HepG2 (cell line): Measurements from ENCODE around the gene PEMT. TPM values are rescaled to one million over a fixed set of nuclear protein-coding genes. Genes with fewer than 3 reads are reported as not detected.
A peak's percentile ranks its signal among the peaks of the same experiment; 100 is the strongest.

Source experiments
- ARHGAP35 ChIP-seq: sonication (generic); formaldehyde crosslinking; IDR thresholded peaks from 2 replicates; pipeline ENCODE4 v1.9.0; 2022; ENCODE audit warnings: mild to moderate bottlenecking, inconsistent platforms, moderate library complexity, missing genetic modification reagents, borderline replicate concordance
- BCL3 ChIP-seq: sonication (generic); formaldehyde crosslinking; IDR thresholded peaks from 2 replicates; pipeline ENCODE4 v1.5.1; 2020; ENCODE audit warnings: mild to moderate bottlenecking, missing genetic modification reagents, moderate library complexity
- CEBPB ChIP-seq: IDR thresholded peaks from 2 replicates; pipeline ENCODE4 v1.6.1; 2011; ENCODE audit warnings: low read depth, low read length, improper control_type of control experiment, borderline replicate concordance
- CREB1 ChIP-seq, 2 experiments: fragments of 450-650 bp in 1 of 2; IDR thresholded peaks; 2 replicates each; pipeline ENCODE4 v1.6.1; 2016 to 2017; ENCODE audit warnings: control low read depth in 1 of 2, mild to moderate bottlenecking in 1 of 2, missing compliant biosample characterization in 1 of 2, missing genetic modification characterization in 1 of 2
- HNRNPLL ChIP-seq: fragments of 200-400 bp; formaldehyde crosslinking; IDR thresholded peaks from 2 replicates; pipeline ENCODE4 v1.6.1; 2017; ENCODE audit warnings: mild to moderate bottlenecking, low read depth, low read length; ENCODE audit not compliant: poor library complexity, severe bottlenecking
- KLF13 ChIP-seq: sonication (generic); formaldehyde crosslinking; IDR thresholded peaks from 2 replicates; pipeline ENCODE4 v1.4.0; 2020; ENCODE audit warnings: mild to moderate bottlenecking, missing genetic modification reagents
- MBNL3 ChIP-seq: fragments of 250-450 bp; sonication (Bioruptor Pico); conservative IDR thresholded peaks from 2 replicates; pipeline ENCODE4 v1.8.0; 2022; ENCODE audit warnings: mild to moderate bottlenecking, inconsistent platforms
- MED8 ChIP-seq: sonication (generic); formaldehyde crosslinking; IDR thresholded peaks from 2 replicates; pipeline ENCODE4 v1.8.1; 2023; ENCODE audit warnings: mild to moderate bottlenecking, missing genetic modification reagents; ENCODE audit not compliant: insufficient replicate concordance
- MTF1 ChIP-seq: sonication (generic); formaldehyde crosslinking; IDR thresholded peaks from 2 replicates; pipeline ENCODE4 v1.5.0; 2020; ENCODE audit warnings: missing genetic modification reagents
- NFRKB ChIP-seq: fragments of 450-650 bp; IDR thresholded peaks from 2 replicates; pipeline ENCODE4 v1.6.1; 2017
- PAF1 ChIP-seq: IDR thresholded peaks from 2 replicates; pipeline ENCODE4 v1.6.1; 2016; ENCODE audit warnings: missing genetic modification reagents, missing compliant biosample characterization
- RARG ChIP-seq: sonication (generic); formaldehyde crosslinking; IDR thresholded peaks from 2 replicates; pipeline ENCODE4 v1.4.0; 2020; ENCODE audit warnings: low read depth, mild to moderate bottlenecking, missing genetic modification reagents
- RFX3 ChIP-seq: IDR thresholded peaks from 2 replicates; pipeline ENCODE4 v1.6.1; 2016; ENCODE audit warnings: missing biosample characterization, missing genetic modification reagents
- SIX4 ChIP-seq: sonication (generic); formaldehyde crosslinking; IDR thresholded peaks from 2 replicates; pipeline ENCODE4 v1.4.0; 2020; ENCODE audit warnings: missing genetic modification reagents
- TBX2 ChIP-seq: sonication (generic); formaldehyde crosslinking; IDR thresholded peaks from 2 replicates; pipeline ENCODE4 v1.5.0; 2020; ENCODE audit warnings: missing genetic modification reagents, mild to moderate bottlenecking, borderline replicate concordance
- TCF7L2 ChIP-seq: IDR thresholded peaks from 2 replicates; pipeline ENCODE4 v1.6.1; 2011; ENCODE audit warnings: mild to moderate bottlenecking, low read depth, low read length, moderate library complexity
- ZBTB34 ChIP-seq: sonication (generic); formaldehyde crosslinking; IDR thresholded peaks from 2 replicates; pipeline ENCODE4 v1.8.0; 2022; ENCODE audit warnings: mild to moderate bottlenecking, missing genetic modification reagents
- ZBTB49 ChIP-seq: sonication (generic); formaldehyde crosslinking; IDR thresholded peaks from 2 replicates; pipeline ENCODE4 v1.4.0; 2020; ENCODE audit warnings: missing genetic modification reagents, borderline replicate concordance
- ZKSCAN1 ChIP-seq: fragments of 150-350 bp; IDR thresholded peaks from 2 replicates; pipeline ENCODE4 v1.6.1; 2014; ENCODE audit warnings: low read length
- ZMYM2 ChIP-seq: sonication (generic); formaldehyde crosslinking; IDR thresholded peaks from 2 replicates; pipeline ENCODE4 v1.8.0; 2022; ENCODE audit warnings: mild to moderate bottlenecking, missing genetic modification reagents
- ZNF18 ChIP-seq: sonication (generic); formaldehyde crosslinking; IDR thresholded peaks from 2 replicates; pipeline ENCODE4 v1.8.0; 2022; ENCODE audit warnings: mild to moderate bottlenecking, missing genetic modification reagents; ENCODE audit not compliant: insufficient replicate concordance
- ZNF235 ChIP-seq: sonication (generic); formaldehyde crosslinking; IDR thresholded peaks from 2 replicates; pipeline ENCODE4 v1.8.1; 2023; ENCODE audit warnings: mild to moderate bottlenecking, missing genetic modification reagents, borderline replicate concordance
- ZNF484 ChIP-seq: sonication (generic); formaldehyde crosslinking; IDR thresholded peaks from 2 replicates; pipeline ENCODE4 v1.5.1; 2020; ENCODE audit warnings: mild to moderate bottlenecking, low read depth, missing genetic modification reagents, borderline replicate concordance
- ZNF589 ChIP-seq: sonication (generic); formaldehyde crosslinking; conservative IDR thresholded peaks from 2 replicates; pipeline ENCODE4 v1.8.0; 2022; ENCODE audit warnings: mild to moderate bottlenecking, moderate library complexity, missing genetic modification reagents
- polyA plus RNA-seq, 8 experiments: library from polyadenylated mRNA; depleted of rRNA in 3 of 8; stranded (reverse) in 7 of 8; unstranded in 1 of 8; fragments of >200 nt; fragmentation: Illumina TruSeq in 4 of 8; extraction: Trizol in 4 of 8; gene quantifications; 2 replicates each; pipeline versions ENCODE4 v1.2.1 to v1.2.3, GENCODE V29; 2011 to 2016; ENCODE audit warnings: low read depth in 4 of 8, missing spikeins in 1 of 8, mixed read lengths in 1 of 8; ENCODE audit not compliant: insufficient read depth in 1 of 8
- total RNA-seq, 5 experiments: library from RNA; depleted of rRNA; stranded (reverse); fragments of >200 nt; fragmentation: Illumina TruSeq; extraction: Trizol; gene quantifications; 2 replicates each; pipeline ENCODE4 v1.2.3, GENCODE V29; 2016; ENCODE audit warnings: low read depth in 1 of 5

Gene PEMT
- total and polyA plus RNA-seq, 2 of the 13 experiments (the other 11 are each of a cell fraction or from before 2014, with no cell fraction given): 31.7 to 43.6 TPM

- 0 out of 2 replicates have a peak, but pooled peaks have one; percentile 32 for TF ChIP-seq MTF1 (CRISPR knock-in tag)
- 0 out of 2 replicates have a peak, but pooled peaks have one; percentile 31 for TF ChIP-seq ZNF235
- no peak for TF ChIP-seq MBNL3
- TF ChIP-seq RFX3: peak; percentile 65; the same call in 1 of the 2 replicates
- no peak for TF ChIP-seq PAF1 (CRISPR knock-in tag)
- TF ChIP-seq ZNF589 (CRISPR knock-in tag): no peak
- no peak for TF ChIP-seq NFRKB
- no peak for TF ChIP-seq ZKSCAN1
- TF ChIP-seq ZBTB34 (CRISPR knock-in tag): peak; percentile 83; the same call in 1 of the 2 replicates
- peak; percentile 37 for TF ChIP-seq HNRNPLL
- TF ChIP-seq ARHGAP35 (CRISPR knock-in tag): peak; percentile 90; the same call in 1 of the 2 replicates
- TF ChIP-seq ZNF18: peak; percentile 54
- TF ChIP-seq SIX4: no peak
- no peak for TF ChIP-seq CEBPB
- TF ChIP-seq TCF7L2: no peak
- peak; percentile 92 for TF ChIP-seq KLF13 (CRISPR knock-in tag)
- no peak for TF ChIP-seq ZMYM2 (CRISPR knock-in tag)
- peak; percentile 38; the same call in 1 of the 2 replicates for TF ChIP-seq TBX2 (CRISPR knock-in tag)
- no peak for TF ChIP-seq ZBTB49
- no peak for TF ChIP-seq RARG
- peak; percentile 97 for TF ChIP-seq CREB1 (IDR thresholded peaks at IDR 0.05)
- peak; percentile 99 for TF ChIP-seq CREB1 (CRISPR knock-in tag; IDR thresholded peaks at IDR 0.05)
- no peak for TF ChIP-seq BCL3 (CRISPR knock-in tag)
- TF ChIP-seq ZNF484: no peak
- TF ChIP-seq MED8 (CRISPR knock-in tag): no peak
Measured at GRCh38 chr17:17476865-17477467, 114.5 kb downstream of the PEMT start, which contains the start of gene MED9 (continued).
